ENCODE data around the gene FAM236B.
"Not testable (repeated sequence)": the region's sequence is repeated elsewhere in the genome, so short reads cannot be mapped to it uniquely, and the experiment has no call there.

Gene FAM236B

GRCh38 chrX:72782560-72782959, at the start of gene FAM236B:
Gene FAM236B (minus strand): TSS chrX:72782660. CDS start chrX:72782560, 100 bp downstream.
- not testable (repeated sequence) for DNase-seq

GRCh38 chrX:72830701-72831100, 48.2 kb upstream of the FAM236B start:
- DNase-seq: not testable (repeated sequence)

- DNase-seq: not testable (repeated sequence)
Measured at GRCh38 chrX:72808110-72808509, 25.6 kb upstream of the FAM236B start, which contains the start of gene FAM236D. Gene FAM236D (minus strand): TSS chrX:72808210. CDS start chrX:72808110, 100 bp downstream.

GRCh38 chrX:72790390-72790789, 7.9 kb upstream of the FAM236B start:
- DNase-seq: not testable (repeated sequence)

- DNase-seq: not testable (repeated sequence)
Measured at GRCh38 chrX:72788142-72788541, 5.7 kb upstream of the FAM236B start.

- DNase-seq: not testable (repeated sequence)
Measured at GRCh38 chrX:72783964-72784363, 1.5 kb upstream of the FAM236B start.

- DNase-seq: not testable (repeated sequence)
Measured at GRCh38 chrX:72783365-72783936, 991 bp upstream of the FAM236B start.

GRCh38 chrX:72778146-72778545, 4.3 kb downstream of the FAM236B start:
- DNase-seq: not testable (repeated sequence)

- not testable (repeated sequence) for DNase-seq
Measured at GRCh38 chrX:72777467-72777790, 5.0 kb downstream of the FAM236B start.

GRCh38 chrX:72776653-72777466, 5.6 kb downstream of the FAM236B start, which contains the start of gene DMRTC1B:
Gene DMRTC1B (plus strand): TSS chrX:72776890. CDS start chrX:72845136, 68,246 bp downstream.
- not testable (repeated sequence) for DNase-seq

- not testable (repeated sequence) for DNase-seq
Measured at GRCh38 chrX:72760454-72760853, 22.0 kb downstream of the FAM236B start.

- DNase-seq: not testable (repeated sequence)
Measured at GRCh38 chrX:72748545-72748944, 33.9 kb downstream of the FAM236B start.

- DNase-seq: not testable (repeated sequence)
Measured at GRCh38 chrX:72745546-72745945, 36.9 kb downstream of the FAM236B start.

GRCh38 chrX:72735561-72735960, 46.9 kb downstream of the FAM236B start:
- DNase-seq: no peak

- not testable (repeated sequence) for DNase-seq
Measured at GRCh38 chrX:72733636-72734035, 48.8 kb downstream of the FAM236B start.

Data from suppressor macrophage treated with lipopolysaccharide for 1 hour (primary cell).